ENCODE results near the gene BROX. TPM values are rescaled to one million over a fixed set of nuclear protein-coding genes. Genes with fewer than 3 reads are reported as not detected.
A peak's percentile ranks its signal among the peaks of the same experiment; 100 is the strongest.

Gene BROX
- total RNA-seq, 1 donor from 2014 or later, result 74.7 TPM

DNA sequence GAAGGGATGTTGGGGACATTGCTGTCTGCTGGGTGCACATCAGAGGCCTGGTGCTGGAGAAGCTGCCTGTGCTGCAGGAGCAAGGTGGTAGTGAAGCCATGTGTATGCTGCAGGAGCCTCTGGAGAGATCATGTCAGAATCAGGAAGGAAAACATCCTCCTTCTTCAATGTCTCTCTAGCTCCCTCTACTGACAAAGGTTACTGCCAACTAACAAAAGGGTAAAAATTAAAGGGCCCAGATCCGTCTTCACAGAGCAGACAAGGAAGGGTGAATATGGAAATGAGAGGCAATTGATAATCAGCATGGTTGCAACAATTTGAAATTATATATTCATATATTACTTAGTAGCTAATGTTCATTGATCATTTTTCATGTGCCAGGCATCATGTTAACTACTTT lies 56.8 kb downstream of the BROX start:
- H3K4me3 Mint-ChIP-seq, result no peak overlapping the region
- Histone ChIP-seq H2AFZ (replicated peaks) (no peak overlapping the region), H3K4me2 (no peak overlapping the region), H3K27me3 (no peaks in the 10 kb centered on the region), H3K36me3 (no peaks in the 10 kb centered on the region), H3K4me1 (no peaks in the 10 kb centered on the region), H4K20me1 (ENCODE audit: low read depth) (no peaks in the 10 kb centered on the region), H3K9me3 (ENCODE audit: low read depth) (peaks cover 10% of the 10 kb centered on the region), H3K27ac (no peak overlapping the region), H3K79me2 (ENCODE audit: low read depth) (no peaks in the 10 kb centered on the region), H3K9ac (no peak overlapping the region), H3K4me3 (no peak overlapping the region), H3F3A (ENCODE audit: low read depth) (no peaks in the 10 kb centered on the region)
- peaks cover 3% of the 10 kb centered on the region for H3K36me3 Mint-ChIP-seq
- no peak overlapping the region for H3K27ac Mint-ChIP-seq
- H3K27me3 Mint-ChIP-seq (ENCODE audit: insufficient read depth, low read depth), result peaks cover 4% of the 10 kb centered on the region
- no peaks in the 10 kb centered on the region for H3K4me1 Mint-ChIP-seq
- TF ChIP-seq EZH2 (IDR thresholded peaks at IDR 0.05), result no peak
- TF ChIP-seq, protein P1, sequence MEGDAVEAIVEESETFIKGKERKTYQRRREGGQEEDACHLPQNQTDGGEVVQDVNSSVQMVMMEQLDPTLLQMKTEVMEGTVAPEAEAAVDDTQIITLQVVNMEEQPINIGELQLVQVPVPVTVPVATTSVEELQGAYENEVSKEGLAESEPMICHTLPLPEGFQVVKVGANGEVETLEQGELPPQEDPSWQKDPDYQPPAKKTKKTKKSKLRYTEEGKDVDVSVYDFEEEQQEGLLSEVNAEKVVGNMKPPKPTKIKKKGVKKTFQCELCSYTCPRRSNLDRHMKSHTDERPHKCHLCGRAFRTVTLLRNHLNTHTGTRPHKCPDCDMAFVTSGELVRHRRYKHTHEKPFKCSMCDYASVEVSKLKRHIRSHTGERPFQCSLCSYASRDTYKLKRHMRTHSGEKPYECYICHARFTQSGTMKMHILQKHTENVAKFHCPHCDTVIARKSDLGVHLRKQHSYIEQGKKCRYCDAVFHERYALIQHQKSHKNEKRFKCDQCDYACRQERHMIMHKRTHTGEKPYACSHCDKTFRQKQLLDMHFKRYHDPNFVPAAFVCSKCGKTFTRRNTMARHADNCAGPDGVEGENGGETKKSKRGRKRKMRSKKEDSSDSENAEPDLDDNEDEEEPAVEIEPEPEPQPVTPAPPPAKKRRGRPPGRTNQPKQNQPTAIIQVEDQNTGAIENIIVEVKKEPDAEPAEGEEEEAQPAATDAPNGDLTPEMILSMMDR (IDR thresholded peaks at IDR 0.05), result peak; percentile 26
- TF ChIP-seq EZH2phosphoT487 (IDR thresholded peaks at IDR 0.05), result no peak
- peaks cover 14% of the 10 kb centered on the region for H3K9me3 Mint-ChIP-seq
- no peak for DNase-seq (ENCODE audit: low spot score)

DNA sequence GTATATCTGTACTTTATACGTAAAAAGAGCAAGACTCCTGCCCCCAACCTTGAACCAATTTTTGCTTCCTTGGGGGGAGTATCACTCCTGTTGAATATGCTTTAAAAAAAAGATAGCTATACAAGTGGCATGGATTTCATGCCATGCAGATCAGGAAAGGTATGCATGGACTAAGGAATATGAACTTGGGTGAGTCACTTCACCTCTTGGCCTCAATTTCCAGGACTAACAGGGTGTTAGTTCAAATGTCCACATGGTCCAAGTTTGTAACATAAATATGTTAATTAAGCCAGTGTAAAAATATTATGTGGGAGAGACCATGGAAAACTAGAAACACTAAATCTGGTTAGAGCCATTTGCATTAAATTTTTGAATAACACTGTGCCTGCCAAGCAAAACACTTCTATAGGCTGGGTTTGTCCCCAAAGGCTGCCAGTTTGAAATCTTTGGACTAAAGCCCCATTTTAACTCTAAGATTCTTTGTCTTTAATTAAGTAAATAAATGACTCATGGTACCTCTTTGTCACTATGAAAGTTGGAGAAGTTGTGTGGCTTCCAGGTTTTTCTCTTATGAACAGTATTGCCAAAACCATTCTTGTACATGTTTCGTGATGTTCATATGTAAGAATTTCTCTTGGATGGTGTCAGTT lies 57.7 kb downstream of the BROX start:
- H3K36me3 Mint-ChIP-seq, result peaks cover 3% of the 10 kb centered on the region
- H3K9me3 Mint-ChIP-seq, result peaks cover 10% of the 10 kb centered on the region
- no peaks in the 10 kb centered on the region for H3F3A ChIP-seq (ENCODE audit: low read depth)
- H3K27me3 ChIP-seq, result no peaks in the 10 kb centered on the region
- H3K4me1 ChIP-seq, result no peaks in the 10 kb centered on the region
- H3K9ac ChIP-seq, result no peak overlapping the region
- H3K79me2 ChIP-seq (ENCODE audit: low read depth), result no peaks in the 10 kb centered on the region
- no peaks in the 10 kb centered on the region for H3K36me3 ChIP-seq
- H3K4me3 ChIP-seq, result no peak overlapping the region
- H3K9me3 ChIP-seq (ENCODE audit: low read depth), result peaks cover 10% of the 10 kb centered on the region
- TF ChIP-seq EZH2 (IDR thresholded peaks at IDR 0.05) (no peak), EZH2phosphoT487 (IDR thresholded peaks at IDR 0.05) (no peak)
- TF ChIP-seq, protein P1 (IDR thresholded peaks at IDR 0.05), result no peak
- H2AFZ ChIP-seq (replicated peaks), result no peak overlapping the region
- no peak for DNase-seq (ENCODE audit: low spot score)
- peaks cover 6% of the 10 kb centered on the region for H3K27me3 Mint-ChIP-seq (ENCODE audit: insufficient read depth, low read depth)
- no peaks in the 10 kb centered on the region for H3K4me1 Mint-ChIP-seq
- no peak overlapping the region for H3K4me2 ChIP-seq
- no peaks in the 10 kb centered on the region for H4K20me1 ChIP-seq (ENCODE audit: low read depth)
- H3K27ac ChIP-seq, result no peak overlapping the region
- H3K27ac Mint-ChIP-seq, result no peak overlapping the region
- no peak overlapping the region for H3K4me3 Mint-ChIP-seq

- no peak overlapping the region for H3K4me3 ChIP-seq
- H3K27me3 Mint-ChIP-seq (ENCODE audit: insufficient read depth, low read depth), result peaks cover 4% of the 10 kb centered on the region
- peaks cover 10% of the 10 kb centered on the region for H3K9me3 Mint-ChIP-seq
- H4K20me1 ChIP-seq (ENCODE audit: low read depth), result no peaks in the 10 kb centered on the region
- H3K4me1 ChIP-seq, result no peaks in the 10 kb centered on the region
- no peak for DNase-seq (ENCODE audit: low spot score)
- H3K4me2 ChIP-seq, result no peak overlapping the region
- H3K9me3 ChIP-seq (ENCODE audit: low read depth), result peaks cover 10% of the 10 kb centered on the region
- no peak overlapping the region for H3K9ac ChIP-seq
- no peaks in the 10 kb centered on the region for H3K79me2 ChIP-seq (ENCODE audit: low read depth)
- no peaks in the 10 kb centered on the region for H3K36me3 ChIP-seq
- no peak overlapping the region for H2AFZ ChIP-seq (replicated peaks)
- H3K4me1 Mint-ChIP-seq, result no peaks in the 10 kb centered on the region
- H3K27ac ChIP-seq, result no peak overlapping the region
- TF ChIP-seq EZH2 (IDR thresholded peaks at IDR 0.05), result no peak
- no peak for TF ChIP-seq EZH2phosphoT487 (IDR thresholded peaks at IDR 0.05)
- TF ChIP-seq, protein P1 (IDR thresholded peaks at IDR 0.05), result no peak
- peaks cover 3% of the 10 kb centered on the region for H3K36me3 Mint-ChIP-seq
- H3F3A ChIP-seq (ENCODE audit: low read depth), result no peaks in the 10 kb centered on the region
- H3K4me3 Mint-ChIP-seq, result no peak overlapping the region
- no peak overlapping the region for H3K27ac Mint-ChIP-seq
- H3K27me3 ChIP-seq, result no peaks in the 10 kb centered on the region
These were observed 60.6 kb downstream of the BROX start for GRCh38 chr1:222772996-222773379.
